ENCODE measurements around the gene UQCC3. TPM values are rescaled to one million over a fixed set of nuclear protein-coding genes. Genes with fewer than 3 reads are reported as not detected.
A peak's percentile ranks its signal among the peaks of the same experiment; 100 is the strongest.

Gene UQCC3
- total and polyA plus RNA-seq, 2 of the 13 experiments (the other 11 are each of a cell fraction or from before 2014, with no cell fraction given): 7.7 to 16.0 TPM

GRCh38 chr11:62665075-62665598, 6.3 kb upstream of the UQCC3 start, which contains the start of the genes C11orf98 and CSKMT (continued):
- no peak for TF ChIP-seq CCDC6 (CRISPR knock-in tag; IDR thresholded peaks at IDR 0.05)
- TF ChIP-seq KLF11 (CRISPR knock-in tag; IDR thresholded peaks at IDR 0.05): no peak
- no peak for TF ChIP-seq ZSCAN29 (CRISPR knock-in tag; conservative IDR thresholded peaks at IDR 0.05)
- TF ChIP-seq ZNF263 (CRISPR knock-in tag; IDR thresholded peaks at IDR 0.05): no peak
- peak; percentile 64; the same call in 1 of the 2 replicates for TF ChIP-seq STAT6 (CRISPR knock-in tag; IDR thresholded peaks at IDR 0.05; ENCODE audit: borderline replicate concordance)
- TF ChIP-seq IKZF5 (CRISPR knock-in tag; IDR thresholded peaks at IDR 0.05): peak; percentile 90
- 0 out of 2 replicates have a peak, but pooled peaks have one; percentile 66 for TF ChIP-seq PAWR (CRISPR knock-in tag; IDR thresholded peaks at IDR 0.05; ENCODE audit: borderline replicate concordance)
- peak; percentile 93 for TF ChIP-seq MED8 (CRISPR knock-in tag; IDR thresholded peaks at IDR 0.05; ENCODE audit: insufficient replicate concordance)
- TF ChIP-seq GRHL1 (CRISPR knock-in tag; conservative IDR thresholded peaks at IDR 0.05): no peak
- TF ChIP-seq SRSF9 (IDR thresholded peaks at IDR 0.05; ENCODE audit: borderline replicate concordance, insufficient read depth, low read depth, low read length, poor library complexity, severe bottlenecking): no peak
- peak; percentile 91 for TF ChIP-seq SAFB2 (CRISPR knock-in tag; IDR thresholded peaks at IDR 0.05; ENCODE audit: borderline replicate concordance, low read depth)
- TF ChIP-seq RCOR2 (CRISPR knock-in tag; IDR thresholded peaks at IDR 0.05): no peak
- TF ChIP-seq TAF1 (CRISPR knock-in tag; IDR thresholded peaks at IDR 0.05): peak; percentile 92
- peak; percentile 97 to 99 for TF ChIP-seq POLR2A (IDR thresholded peaks at IDR 0.05; ENCODE audit: insufficient read depth in 1 of 2, low read depth in 2 of 2, low read length in 2 of 2)
- TF ChIP-seq CBX1 (IDR thresholded peaks at IDR 0.05; ENCODE audit: low read depth): peak; percentile 92
- TF ChIP-seq ZNF512B (CRISPR knock-in tag; IDR thresholded peaks at IDR 0.05; ENCODE audit: borderline replicate concordance): no peak
- TF ChIP-seq MLX (CRISPR knock-in tag; IDR thresholded peaks at IDR 0.05): peak; percentile 37; the same call in 1 of the 2 replicates
- TF ChIP-seq SSRP1 (CRISPR knock-in tag; IDR thresholded peaks at IDR 0.05): no peak
- peak; percentile 74 for TF ChIP-seq THAP11 (CRISPR knock-in tag; IDR thresholded peaks at IDR 0.05)
- 0 out of 2 replicates have a peak, but pooled peaks have one; percentile 23 for TF ChIP-seq TFAP4 (IDR thresholded peaks at IDR 0.05; ENCODE audit: borderline replicate concordance, low read depth)
- no peak for TF ChIP-seq ZNF839 (CRISPR knock-in tag; IDR thresholded peaks at IDR 0.05; ENCODE audit: borderline replicate concordance)
